ENCODE measurements around the gene CCDC201.

Gene CCDC201, protein sequence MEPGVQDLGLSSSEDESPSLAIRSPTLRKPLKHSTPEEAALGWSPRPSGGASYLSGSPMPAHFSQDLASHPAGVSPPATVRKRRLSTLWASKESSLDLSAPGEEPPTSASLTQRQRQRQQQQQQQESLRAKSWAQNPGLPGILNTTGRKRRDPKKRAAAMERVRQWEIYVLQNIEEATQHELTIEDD

DNA sequence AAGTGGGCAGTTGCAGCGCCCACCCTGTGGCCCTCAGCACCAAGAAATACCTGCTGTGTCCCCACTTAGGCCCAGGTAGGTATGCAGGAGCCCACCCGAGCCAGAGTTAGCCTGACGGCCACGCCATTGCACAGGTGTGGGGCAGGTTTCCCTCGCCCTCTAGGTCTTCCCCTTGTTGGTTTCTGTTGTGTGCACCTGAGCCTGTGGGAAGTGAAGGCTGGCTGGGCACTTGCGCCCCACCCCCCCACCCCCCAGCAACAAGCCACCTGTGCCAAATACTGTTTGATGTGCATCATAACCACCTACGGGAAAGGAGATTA, at the start of gene CCDC201:
Gene CCDC201, minus strand, starts transcription at position 48 of the 320 bp plus-strand sequence. CDS start 75 bp downstream, outside the sequence.
- DNase-seq, result no peak
- in situ Hi-C loops (cut with MboI; ENCODE audit: low pct_unique_long_range_greater_than_20kb, low sequenced_read_pairs), result no loop called here

DNA sequence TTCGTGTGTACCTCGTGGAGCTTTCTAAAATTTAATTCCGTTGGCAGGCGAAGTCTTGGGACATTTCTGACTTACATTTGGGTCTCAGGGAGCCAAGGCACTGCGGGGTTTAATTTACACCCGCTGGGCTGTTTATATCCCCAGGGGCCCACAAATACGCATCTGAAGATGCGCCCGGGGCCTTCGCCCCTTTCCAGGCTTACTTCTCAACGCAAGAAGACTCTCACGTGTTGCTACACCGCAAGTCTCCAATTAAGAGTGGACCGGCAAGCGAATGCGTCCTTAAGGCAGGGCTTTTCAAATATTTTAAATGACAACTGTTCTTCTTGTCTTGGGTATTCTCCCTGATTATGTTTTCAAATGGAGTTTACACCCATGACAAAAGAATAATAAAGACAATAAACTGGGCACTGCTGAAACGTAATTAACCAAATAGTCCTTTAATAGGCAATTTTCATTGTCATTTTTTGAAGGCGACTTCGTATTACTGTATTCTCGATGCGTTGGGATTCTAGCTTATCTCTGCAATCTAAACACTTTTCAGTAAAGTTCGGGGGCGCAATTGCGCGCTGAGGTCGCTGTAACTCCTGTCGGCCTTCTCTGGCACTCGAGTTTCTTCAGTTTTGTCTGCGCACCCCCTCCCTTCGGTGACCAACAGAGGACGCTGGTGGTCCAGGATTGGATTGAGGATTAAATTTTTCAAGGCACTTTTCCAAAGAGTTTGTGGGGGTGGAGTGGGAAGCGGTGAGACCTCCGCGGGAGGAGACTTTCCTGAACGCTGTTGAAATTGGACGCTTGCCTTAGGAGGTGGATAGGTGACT, 49.0 kb upstream of the CCDC201 start:
- DNase-seq, result peak; percentile 56
- in situ Hi-C loops (cut with MboI; ENCODE audit: low pct_unique_long_range_greater_than_20kb, low sequenced_read_pairs), result loop anchor here (25.0 kb wide), 2 partner anchors 390 to 1165 kb away; no protein-coding TSS in a partner anchor

DNA sequence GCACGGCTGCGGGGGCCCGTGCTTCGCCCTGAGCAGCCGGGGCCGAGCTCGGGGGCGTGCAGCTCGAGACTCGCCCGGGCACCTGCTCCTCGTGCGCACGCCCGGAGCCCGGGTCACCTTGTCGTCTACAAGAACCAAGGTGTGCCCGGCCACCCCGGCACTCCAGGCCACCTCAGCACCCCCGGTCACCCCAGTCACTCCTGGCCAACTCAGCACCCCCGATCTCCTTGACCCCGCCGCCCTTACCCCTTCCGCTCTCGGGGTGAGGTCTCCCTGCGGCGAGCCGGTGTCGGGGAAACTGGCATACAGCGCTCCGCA, 48.5 kb upstream of the CCDC201 start:
- no peak for DNase-seq
- in situ Hi-C loops (cut with MboI; ENCODE audit: low pct_unique_long_range_greater_than_20kb, low sequenced_read_pairs), result loop anchor here (25.0 kb wide), 2 partner anchors 391 to 1166 kb away; no protein-coding TSS in a partner anchor

DNA sequence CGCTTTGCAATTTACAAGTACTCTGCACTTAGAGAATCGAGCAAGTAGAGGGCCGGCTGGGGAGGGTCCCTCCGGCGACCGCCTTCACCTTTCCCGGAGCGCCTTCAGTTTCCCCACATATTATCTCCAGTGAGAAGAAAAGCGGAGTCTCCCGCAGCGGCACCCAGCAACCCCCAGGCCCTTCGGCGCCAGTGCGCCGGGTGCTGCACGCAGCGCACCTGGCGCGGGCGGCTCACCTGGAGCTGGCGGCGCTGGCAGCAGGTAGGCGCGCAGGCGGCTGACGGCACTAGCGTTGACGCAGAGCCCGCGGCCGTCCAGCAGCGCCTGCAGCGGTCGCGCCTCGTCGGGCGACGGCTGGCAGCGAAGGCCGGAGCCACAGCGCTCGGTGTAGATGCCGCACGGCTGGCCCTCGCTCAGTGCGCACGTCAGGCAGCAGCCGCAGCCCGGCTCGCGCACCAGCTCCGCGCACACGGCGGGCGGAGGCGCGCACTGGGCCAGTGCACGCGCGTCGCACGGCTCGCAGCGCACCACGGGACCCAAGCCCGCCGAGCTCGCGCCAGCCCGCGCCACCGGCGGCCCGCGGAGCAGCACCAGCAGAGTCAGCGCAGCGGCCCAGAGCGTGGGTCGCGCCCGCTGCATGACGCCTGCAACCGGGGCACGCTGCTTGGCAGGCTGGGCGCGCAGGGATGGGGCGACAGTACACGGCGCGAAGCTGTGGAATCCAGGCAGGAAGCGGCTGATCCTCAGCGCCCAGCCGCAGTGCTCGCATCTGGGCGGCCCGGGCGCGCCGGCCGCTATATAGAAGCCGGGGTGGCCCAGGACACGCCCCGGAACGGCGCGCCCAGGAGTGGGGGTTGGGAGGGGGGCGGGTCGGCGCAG, 47.9 kb upstream of the CCDC201 start, which contains the start of gene IGFBP3:
Gene IGFBP3, minus strand, starts transcription at position 771 of the 879 bp plus-strand sequence. Its CDS starts 132 bp downstream, at position 639.
- in situ Hi-C loops (cut with MboI; ENCODE audit: low pct_unique_long_range_greater_than_20kb, low sequenced_read_pairs), result loop anchor here (25.0 kb wide), 2 partner anchors 392 to 1167 kb away; no protein-coding TSS in a partner anchor
- DNase-seq, result no peak

DNA sequence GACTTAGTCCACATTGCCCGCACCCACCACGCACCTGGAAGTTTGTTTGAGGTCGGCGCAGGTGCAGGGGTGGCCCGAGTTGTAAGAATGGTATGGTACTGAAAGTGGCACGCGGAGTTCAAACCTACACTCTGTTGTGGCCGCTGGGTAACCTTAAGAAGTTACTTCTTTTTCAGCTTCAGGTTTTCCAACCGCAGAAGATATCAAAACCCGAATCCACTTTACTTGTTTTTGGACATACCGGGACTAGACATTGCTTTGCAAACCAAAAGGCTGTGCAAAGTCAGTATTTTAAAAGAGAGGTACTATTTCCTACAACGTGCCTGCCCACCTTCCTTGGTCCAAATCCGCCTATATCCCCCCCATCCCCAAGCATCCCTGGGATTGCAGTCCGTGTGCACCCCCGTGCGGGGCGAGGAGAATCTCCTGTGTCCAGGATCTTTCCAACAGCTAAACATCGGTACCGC, 47.1 kb upstream of the CCDC201 start:
- in situ Hi-C loops (cut with MboI; ENCODE audit: low pct_unique_long_range_greater_than_20kb, low sequenced_read_pairs), result loop anchor here (25.0 kb wide), 2 partner anchors 392 to 1167 kb away; no protein-coding TSS in a partner anchor
- DNase-seq, result no peak

DNA sequence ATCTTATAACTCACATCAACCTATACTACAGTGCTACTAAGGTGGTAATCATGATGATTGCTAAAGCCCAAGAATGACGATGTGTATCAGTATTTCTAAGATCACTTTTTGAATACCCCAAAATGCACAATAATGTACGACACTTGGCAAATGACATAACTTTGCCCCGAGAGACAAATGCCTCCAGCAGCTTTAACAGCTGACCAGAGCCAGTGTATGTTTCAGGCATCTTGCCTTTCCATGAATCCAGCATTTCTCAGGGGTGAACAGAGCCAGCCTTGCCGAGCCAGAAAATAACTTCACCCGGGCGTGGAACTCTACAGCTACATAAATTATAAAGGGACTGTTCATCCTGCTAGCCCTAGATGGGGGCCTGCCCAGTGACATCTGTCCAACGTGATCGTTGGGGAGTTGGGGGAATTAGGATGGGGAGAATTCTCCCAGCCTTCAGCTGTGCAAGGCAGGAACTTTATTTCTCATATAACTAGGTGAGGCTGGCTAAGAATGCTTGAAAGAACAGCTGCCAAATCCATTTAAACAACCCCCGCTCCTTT, 46.4 kb upstream of the CCDC201 start:
- in situ Hi-C loops (cut with MboI; ENCODE audit: low pct_unique_long_range_greater_than_20kb, low sequenced_read_pairs), result loop anchor here (25.0 kb wide), 2 partner anchors 393 to 1168 kb away; no protein-coding TSS in a partner anchor
- no peak for DNase-seq

DNA sequence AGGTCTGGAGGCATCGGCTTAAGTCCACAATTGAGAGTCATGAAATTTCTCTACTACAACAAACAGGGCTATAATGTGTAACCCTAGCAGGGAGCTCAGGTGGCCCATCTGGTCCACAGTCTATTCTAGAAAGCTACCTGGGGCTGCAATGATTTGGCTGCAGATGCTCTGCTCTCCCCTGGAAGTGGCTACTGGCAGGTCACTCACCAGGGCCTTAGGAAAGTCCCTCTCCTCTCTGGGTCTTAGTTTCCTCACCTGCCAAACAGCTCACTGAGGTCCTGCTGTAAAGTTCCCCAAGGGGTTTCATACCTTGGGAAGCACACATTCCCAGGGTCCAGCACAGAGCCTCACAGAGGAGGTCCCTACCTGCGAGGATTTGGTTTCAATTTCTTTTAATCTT, 45.7 kb upstream of the CCDC201 start:
- in situ Hi-C loops (cut with MboI; ENCODE audit: low pct_unique_long_range_greater_than_20kb, low sequenced_read_pairs), result loop anchor here (25.0 kb wide), 2 partner anchors 394 to 1169 kb away; no protein-coding TSS in a partner anchor
- DNase-seq, result no peak

DNA sequence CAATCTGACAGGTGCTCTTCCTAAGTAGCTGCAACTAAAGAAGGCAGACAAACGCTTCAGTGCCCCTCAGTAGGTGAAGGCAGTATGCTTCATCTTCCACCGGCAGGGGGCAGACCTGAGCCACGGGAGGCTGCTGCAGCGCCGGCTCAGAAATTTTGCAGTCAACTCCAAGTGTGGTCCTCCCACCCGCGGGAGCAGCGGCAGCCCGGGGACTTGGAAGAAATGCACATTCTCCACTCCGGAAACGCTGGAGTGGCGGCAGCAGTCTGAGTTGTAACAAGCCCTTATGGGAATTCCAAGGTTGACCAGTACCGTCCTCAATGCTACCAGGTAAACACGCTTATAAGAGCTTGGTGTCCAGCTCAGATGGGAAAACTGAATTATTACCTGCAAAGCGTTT, 44.8 kb upstream of the CCDC201 start:
- peak; percentile 70 for DNase-seq
- in situ Hi-C loops (cut with MboI; ENCODE audit: low pct_unique_long_range_greater_than_20kb, low sequenced_read_pairs), result loop anchor here (25.0 kb wide), 2 partner anchors 395 to 1170 kb away; no protein-coding TSS in a partner anchor

DNA sequence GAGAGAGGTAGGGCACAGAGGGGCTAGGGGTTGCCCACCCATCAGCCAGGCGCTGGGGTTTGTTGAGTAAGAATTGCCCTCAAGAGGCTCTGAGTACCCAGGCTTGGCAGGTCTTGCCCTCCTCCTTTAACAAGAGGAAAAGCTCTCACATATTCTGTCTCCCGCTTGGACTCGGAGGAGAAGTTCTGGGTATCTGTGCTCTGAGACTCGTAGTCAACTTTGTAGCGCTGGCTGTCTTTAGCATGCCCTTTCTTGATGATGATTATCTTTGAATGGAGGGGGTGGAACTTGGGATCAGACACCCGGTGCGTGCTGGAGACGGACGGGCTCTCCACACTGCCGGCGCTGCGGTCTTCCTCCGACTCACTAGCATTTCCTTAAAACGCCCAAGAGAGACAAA, 44.2 kb upstream of the CCDC201 start:
- DNase-seq, result no peak
- in situ Hi-C loops (cut with MboI; ENCODE audit: low pct_unique_long_range_greater_than_20kb, low sequenced_read_pairs), result loop anchor here (25.0 kb wide), 2 partner anchors 395 to 1170 kb away; no protein-coding TSS in a partner anchor

DNA sequence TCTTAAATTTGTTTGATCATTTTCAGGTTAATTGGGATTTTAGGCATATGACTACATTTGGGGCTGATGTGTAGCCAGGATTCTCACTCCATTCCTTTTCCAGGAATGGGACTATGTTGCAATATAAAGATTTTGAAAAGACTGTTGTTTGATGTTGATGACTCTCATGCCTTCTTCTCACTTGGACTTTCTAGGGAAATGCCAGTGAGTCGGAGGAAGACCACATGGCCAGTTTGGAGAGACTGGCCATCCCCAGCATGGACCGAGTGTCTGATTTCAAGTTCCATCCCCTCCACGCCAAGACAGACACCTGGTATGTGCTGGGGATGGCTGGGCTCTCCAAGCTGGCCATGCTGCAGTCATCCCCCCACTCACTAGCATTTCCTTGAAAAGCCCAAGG, 42.7 kb upstream of the CCDC201 start:
- DNase-seq, result no peak
- in situ Hi-C loops (cut with MboI; ENCODE audit: low pct_unique_long_range_greater_than_20kb, low sequenced_read_pairs), result loop anchor here (25.0 kb wide), 2 partner anchors 397 to 1172 kb away; no protein-coding TSS in a partner anchor

DNA sequence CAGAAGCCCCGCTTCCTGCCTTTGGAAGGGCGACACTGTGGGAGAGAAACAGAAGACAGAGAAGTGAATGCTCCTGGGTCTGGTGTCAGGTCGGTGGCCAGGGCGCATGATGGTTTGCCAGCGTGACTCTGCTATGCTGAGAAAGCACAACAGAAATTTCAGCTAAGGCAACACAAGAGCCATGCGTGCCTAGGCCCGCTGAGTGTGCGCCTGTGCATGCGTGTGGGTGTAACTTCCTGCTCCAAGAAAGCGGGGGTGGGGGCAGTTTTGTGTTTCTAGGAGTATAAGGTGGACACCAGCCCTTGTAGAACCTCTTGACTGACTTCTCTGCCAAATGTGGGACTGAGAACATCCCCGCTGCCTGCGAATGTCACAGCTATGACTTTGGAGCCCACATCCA, 42.0 kb upstream of the CCDC201 start:
- in situ Hi-C loops (cut with MboI; ENCODE audit: low pct_unique_long_range_greater_than_20kb, low sequenced_read_pairs), result loop anchor here (25.0 kb wide), 2 partner anchors 397 to 1172 kb away; no protein-coding TSS in a partner anchor
- DNase-seq, result no peak

DNA sequence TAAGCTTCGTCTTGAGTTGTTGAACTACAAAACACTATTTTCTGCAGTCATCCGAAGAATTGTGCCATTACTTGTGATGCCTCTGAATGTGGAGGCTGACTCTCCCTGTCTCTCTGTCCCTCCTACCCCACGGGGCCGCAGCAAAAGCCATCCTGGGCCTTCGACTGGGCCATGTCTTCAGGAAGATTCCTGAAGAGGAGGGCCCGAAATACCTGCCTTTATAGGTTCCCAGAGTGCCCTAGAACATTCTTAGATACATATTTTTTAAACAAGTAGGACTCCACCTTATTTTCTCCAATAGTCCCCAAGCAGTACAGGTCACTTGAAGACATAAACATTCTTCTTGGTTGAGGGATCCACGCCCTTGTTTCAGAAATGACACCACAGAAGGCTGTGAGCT, 40.1 kb upstream of the CCDC201 start:
- no peak for DNase-seq
- in situ Hi-C loops (cut with MboI; ENCODE audit: low pct_unique_long_range_greater_than_20kb, low sequenced_read_pairs), result loop anchor here (25.0 kb wide), 2 partner anchors 399 to 1174 kb away; no protein-coding TSS in a partner anchor

DNA sequence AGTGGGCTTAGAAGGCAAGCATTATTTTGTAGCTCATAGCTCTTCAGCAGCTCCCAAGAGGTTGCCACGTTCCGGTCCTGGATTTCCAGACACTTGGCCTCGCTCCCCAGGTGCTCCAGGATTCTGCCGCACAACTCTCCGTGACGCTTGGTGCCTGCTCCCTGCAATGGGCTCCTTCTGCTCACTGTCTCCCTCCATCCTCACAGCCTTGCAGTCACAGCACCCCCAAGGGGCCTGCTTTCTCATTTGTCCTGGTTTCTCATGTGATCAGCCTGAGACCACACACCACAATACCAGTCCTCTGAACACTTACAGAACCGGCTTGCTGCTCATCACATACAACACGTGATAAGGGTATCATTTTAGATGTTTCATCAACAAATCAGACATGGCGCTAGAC, 38.4 kb upstream of the CCDC201 start:
- DNase-seq, result no peak
- in situ Hi-C loops (cut with MboI; ENCODE audit: low pct_unique_long_range_greater_than_20kb, low sequenced_read_pairs), result loop anchor here (25.0 kb wide), 2 partner anchors 401 to 1176 kb away; no protein-coding TSS in a partner anchor

DNA sequence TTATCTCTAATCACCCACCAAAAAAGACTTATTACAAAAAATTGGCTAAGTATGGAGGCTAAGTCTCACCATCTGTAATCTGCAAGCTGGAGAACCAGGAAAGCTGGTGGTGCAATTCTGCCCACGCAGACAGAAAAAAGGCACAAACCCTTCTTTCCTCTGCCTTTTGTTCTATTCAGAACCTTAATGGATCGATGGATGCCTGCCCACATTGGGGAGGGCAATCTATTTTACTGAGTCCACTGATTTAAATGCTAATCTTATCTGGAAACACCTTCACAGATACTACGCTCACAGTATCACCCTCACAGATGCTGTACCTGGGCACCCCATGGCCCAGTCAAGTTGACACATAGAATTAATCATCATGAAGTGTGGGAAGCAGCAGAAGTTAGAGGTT, 38.0 kb upstream of the CCDC201 start:
- DNase-seq, result no peak

DNA sequence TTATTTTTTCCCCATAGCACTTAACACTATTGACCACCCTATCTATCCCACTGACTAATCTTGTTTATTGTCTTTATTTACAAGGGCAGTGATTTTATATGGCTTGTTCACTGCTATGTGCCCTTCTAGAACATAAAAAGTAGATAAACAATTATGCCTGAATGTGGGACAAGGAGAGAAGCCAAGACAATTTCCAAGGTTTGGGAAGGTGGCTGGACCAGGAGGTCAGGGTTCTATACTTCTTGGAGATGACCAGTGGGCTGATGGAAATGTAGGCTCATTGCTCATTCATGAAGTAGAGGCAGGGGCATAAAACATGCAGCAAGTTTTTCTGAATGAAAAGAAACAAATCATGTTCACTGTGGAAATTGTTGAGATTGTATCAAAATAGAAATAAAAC, 36.7 kb upstream of the CCDC201 start:
- in situ Hi-C loops (cut with MboI; ENCODE audit: low pct_unique_long_range_greater_than_20kb, low sequenced_read_pairs), result loop anchor here (25.0 kb wide), 2 partner anchors 403 to 1178 kb away; no protein-coding TSS in a partner anchor
- no peak for DNase-seq

More for the DNA sequence above, 38.0 kb upstream of the CCDC201 start:
- in situ Hi-C loops (cut with MboI; ENCODE audit: low pct_unique_long_range_greater_than_20kb, low sequenced_read_pairs), result loop anchor here (25.0 kb wide), 2 partner anchors 401 to 1176 kb away; no protein-coding TSS in a partner anchor

DNA sequence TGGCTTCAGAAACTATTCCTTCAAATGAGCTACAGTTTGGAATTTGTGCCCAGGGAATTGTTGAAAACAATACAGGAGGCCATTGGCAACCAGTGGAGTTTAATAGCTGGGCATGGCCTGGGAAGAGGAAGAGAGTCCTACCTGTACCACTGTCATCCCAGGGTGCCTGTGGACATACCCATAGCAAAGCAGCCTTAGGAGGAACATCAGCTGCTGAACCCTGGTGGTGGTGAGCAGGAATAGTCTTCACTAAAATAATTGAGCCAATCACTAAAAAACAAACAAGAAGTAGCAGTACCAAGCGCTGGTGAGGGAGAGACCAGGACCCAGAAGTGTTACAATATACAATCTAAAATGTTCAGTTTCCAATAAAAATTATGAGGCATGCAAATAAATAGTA, 29.9 kb upstream of the CCDC201 start:
- in situ Hi-C loops (cut with MboI; ENCODE audit: low pct_unique_long_range_greater_than_20kb, low sequenced_read_pairs), result loop anchor here (25.0 kb wide), 2 partner anchors 409 to 1184 kb away; no protein-coding TSS in a partner anchor
- DNase-seq, result no peak

DNA sequence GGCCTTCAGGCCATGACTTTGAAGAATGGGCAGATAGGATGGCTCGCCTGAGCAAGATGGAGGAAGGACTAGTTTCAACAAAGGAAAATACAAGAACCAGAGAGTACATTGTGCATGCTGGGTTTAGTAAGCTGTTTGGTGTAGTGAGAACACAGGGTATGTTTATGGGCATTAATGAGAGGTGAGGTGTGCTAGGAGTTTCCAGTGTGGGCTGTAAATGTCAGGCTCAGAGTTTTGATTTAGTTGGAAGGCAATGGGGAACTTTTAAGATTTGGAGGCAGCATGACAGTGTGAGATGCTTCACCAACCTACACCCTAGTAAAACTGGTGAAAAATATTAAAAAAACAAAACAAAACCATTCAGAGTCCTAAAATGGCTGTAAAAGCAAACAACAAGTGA, 28.7 kb upstream of the CCDC201 start:
- no peak for DNase-seq
- in situ Hi-C loops (cut with MboI; ENCODE audit: low pct_unique_long_range_greater_than_20kb, low sequenced_read_pairs), result loop anchor here (25.0 kb wide), 2 partner anchors 411 to 1186 kb away; no protein-coding TSS in a partner anchor

DNA sequence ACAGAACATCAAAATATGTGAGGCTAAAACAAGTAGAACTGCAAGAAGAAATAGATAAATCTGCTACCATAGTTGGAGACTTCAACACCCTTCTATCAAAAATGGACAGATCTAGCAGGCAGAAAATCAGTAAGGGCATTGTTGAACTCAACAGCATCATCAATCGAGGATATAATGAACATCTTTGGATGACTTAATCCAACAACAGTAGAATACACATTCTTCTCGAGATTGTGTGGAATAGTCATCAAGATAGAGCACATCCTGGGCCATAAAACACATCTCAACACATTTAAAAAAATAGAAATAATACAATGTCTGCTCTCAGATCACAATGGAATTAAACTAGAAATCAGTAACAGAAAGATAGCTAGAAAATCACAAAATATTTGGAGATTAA, 25.3 kb upstream of the CCDC201 start:
- no peak for DNase-seq
- in situ Hi-C loops (cut with MboI; ENCODE audit: low pct_unique_long_range_greater_than_20kb, low sequenced_read_pairs), result no loop called here
